Fibroblast of villous mesenchyme (primary cell): ENCODE results near the gene FGF1. TPM values are rescaled to one million over a fixed set of nuclear protein-coding genes. Genes with fewer than 3 reads are reported as not detected.
A peak's percentile ranks its signal among the peaks of the same experiment; 100 is the strongest.

Experiments
- DNase-seq: peaks from one replicate; pipeline ENCODE4 v3.0.0-alpha.2; 2010; ENCODE audit warnings: low read depth
- H3K4me3 ChIP-seq: 2 replicates; pipeline ENCODE4 v1.5.1; 2011; ENCODE audit warnings: low read depth, mild to moderate bottlenecking, low read length
- total RNA-seq: library from RNA; depleted of rRNA; stranded (reverse); fragments of >200 nt; gene quantifications from 2 replicates; pipeline ENCODE4 v1.2.3, GENCODE V29; 2012
- TF ChIP-seq, protein P1 (sequence below): IDR thresholded peaks from 2 replicates; pipeline ENCODE4 v1.5.1; 2012; ENCODE audit warnings: low read depth, mild to moderate bottlenecking, low read length; ENCODE audit not compliant: insufficient read depth

The FGF1 gene
- total RNA-seq, 1 donor: 16.0 TPM

DNA sequence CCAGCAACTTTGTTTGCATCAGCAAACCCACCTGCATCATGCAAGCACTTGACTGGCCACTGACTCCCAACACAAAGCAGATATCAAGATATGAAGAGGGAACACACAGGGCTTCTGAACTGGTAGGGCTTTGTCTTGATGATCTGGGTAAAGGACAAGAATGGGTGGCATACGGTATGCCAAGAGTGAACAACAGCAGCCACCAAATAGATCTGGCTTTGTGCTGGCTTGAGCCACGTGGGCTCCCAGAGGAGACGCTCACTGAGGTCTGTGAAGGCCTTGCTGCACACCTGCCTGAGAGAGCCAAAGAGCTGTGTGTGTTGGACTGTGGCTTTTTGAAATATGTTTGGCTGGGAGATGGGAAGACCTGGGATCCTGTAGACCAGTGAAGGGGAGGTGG, 43.5 kb downstream of the FGF1 start:
- DNase-seq: no peak
- TF ChIP-seq, protein P1, sequence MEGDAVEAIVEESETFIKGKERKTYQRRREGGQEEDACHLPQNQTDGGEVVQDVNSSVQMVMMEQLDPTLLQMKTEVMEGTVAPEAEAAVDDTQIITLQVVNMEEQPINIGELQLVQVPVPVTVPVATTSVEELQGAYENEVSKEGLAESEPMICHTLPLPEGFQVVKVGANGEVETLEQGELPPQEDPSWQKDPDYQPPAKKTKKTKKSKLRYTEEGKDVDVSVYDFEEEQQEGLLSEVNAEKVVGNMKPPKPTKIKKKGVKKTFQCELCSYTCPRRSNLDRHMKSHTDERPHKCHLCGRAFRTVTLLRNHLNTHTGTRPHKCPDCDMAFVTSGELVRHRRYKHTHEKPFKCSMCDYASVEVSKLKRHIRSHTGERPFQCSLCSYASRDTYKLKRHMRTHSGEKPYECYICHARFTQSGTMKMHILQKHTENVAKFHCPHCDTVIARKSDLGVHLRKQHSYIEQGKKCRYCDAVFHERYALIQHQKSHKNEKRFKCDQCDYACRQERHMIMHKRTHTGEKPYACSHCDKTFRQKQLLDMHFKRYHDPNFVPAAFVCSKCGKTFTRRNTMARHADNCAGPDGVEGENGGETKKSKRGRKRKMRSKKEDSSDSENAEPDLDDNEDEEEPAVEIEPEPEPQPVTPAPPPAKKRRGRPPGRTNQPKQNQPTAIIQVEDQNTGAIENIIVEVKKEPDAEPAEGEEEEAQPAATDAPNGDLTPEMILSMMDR: no peak

DNA sequence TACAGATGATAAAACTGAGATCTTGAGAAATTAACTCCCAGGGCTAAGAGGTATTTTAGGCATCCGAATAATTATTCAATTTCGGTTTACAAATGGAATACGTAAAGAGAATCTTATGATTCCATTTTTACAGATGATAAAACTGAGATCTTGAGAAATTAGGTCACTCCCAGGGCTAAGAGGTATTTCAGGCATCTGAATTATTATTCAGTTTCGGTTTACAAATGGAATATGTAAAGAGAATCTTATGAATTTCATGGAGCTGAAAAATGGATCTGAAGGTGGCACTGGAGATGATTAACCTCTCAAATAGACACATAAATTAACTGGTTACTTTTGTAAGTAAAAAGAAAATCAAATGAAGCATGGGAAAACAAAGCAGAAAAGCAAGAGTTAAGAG, 44.2 kb downstream of the FGF1 start:
- DNase-seq: peak; percentile 42
- H3K4me3 ChIP-seq: no peak overlapping the region
- TF ChIP-seq, protein P1: no peak

More for the DNA sequence above, 43.5 kb downstream of the FGF1 start:
- H3K4me3 ChIP-seq: no peak overlapping the region

- H3K4me3 ChIP-seq: no peak overlapping the region
- TF ChIP-seq, protein P1: no peak
Measured at GRCh38 chr5:142640316-142641005, 45.4 kb downstream of the FGF1 start.

DNA sequence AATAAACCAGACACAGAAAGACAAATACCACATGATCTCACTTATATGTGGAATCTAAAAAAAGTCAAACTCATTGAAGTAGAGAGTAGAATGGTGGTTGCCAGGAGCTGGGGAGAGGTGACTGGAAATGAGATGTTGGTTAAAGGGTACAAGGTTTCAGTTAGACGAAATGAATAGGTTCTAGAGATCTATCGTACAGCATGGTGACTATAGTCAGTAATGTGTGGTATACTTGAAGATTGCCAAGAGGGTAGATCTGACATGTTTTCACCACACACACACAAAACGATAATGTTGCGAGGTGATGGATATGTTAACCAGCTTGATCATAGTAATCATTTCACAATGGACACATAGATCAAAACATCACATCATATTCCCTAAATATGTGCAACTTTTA, 46.4 kb downstream of the FGF1 start:
- no peak overlapping the region for H3K4me3 ChIP-seq
- TF ChIP-seq, protein P1: no peak
- no peak for DNase-seq

More at GRCh38 chr5:142640316-142641005, 45.4 kb downstream of the FGF1 start:
- no peak for DNase-seq

DNA sequence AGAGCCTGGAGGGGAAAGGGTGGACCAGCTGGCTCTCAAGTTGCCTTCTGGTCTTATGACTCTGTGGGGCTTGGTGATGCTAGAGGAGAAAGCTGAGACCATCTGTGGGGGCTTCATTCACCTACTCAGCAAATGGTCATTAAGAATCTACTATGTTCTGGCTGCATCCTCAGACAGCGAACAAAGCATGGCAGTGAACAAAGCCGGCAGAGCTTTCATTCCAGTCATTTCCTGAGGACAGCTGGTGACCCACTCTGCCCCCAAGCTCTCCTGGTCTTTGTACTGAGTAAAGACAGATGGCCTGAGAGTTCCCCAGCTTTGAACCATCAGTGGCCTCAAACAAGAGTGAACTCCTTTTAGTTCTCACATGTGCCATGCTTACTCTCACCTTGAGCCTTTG, 48.0 kb downstream of the FGF1 start:
- no peak for DNase-seq
- TF ChIP-seq, protein P1: no peak
- H3K4me3 ChIP-seq: no peak overlapping the region

- no peak for DNase-seq
- TF ChIP-seq, protein P1: no peak
- no peak overlapping the region for H3K4me3 ChIP-seq
Measured at GRCh38 chr5:142636698-142637324, 49.1 kb downstream of the FGF1 start.
